ENCODE data around the gene SDHA. TPM values are rescaled to one million over a fixed set of nuclear protein-coding genes. Genes with fewer than 3 reads are reported as not detected.
"Not testable (repeated sequence)": the region's sequence is repeated elsewhere in the genome, so short reads cannot be mapped to it uniquely, and the experiment has no call there.

The SDHA gene
- total RNA-seq, 1 donor from 2014 or later = 106 TPM

DNA sequence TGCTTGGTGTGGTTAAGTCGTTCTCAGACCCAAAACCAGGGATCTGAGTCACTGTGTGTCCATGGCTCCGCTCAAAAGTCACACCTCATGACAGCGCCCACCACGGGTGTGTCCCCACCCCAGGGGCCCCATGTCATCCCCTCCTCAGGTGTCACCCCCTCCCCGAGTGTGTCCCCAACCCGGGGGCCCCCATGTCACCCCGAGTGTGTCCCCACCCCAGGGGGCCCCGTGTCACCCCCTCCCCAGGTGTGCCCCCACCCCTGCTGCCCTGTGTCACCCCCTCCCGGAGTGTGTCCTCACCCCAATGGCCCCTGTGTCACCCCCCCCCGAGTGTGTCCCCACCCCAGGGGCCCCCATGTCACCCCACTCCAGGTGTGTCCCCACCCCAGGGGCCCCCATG, 21.8 kb upstream of the SDHA start:
- DNase-seq (ENCODE audit: extremely low read depth, low read depth, low spot score) = no peak

DNA sequence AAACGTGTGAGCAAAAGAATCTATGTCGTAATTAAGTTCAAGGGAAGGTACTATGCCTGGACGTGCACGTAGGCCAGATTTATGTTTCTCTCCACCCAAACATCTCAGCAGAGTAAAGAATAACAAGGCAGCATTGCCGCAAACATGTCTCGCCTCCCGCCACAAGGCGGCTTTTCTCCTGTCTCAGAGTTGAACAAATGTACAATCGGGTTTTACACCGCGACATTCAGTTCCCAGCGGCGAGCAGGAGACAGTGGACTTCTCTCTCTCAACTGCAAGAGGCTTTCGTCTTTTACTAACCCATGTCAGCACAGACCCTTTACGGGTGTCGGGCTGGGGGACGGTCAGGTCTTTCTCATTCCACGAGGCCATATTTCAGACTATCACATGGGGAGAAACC, 21.1 kb upstream of the SDHA start:
- DNase-seq (ENCODE audit: extremely low read depth, low read depth, low spot score) = not testable (repeated sequence)

DNA sequence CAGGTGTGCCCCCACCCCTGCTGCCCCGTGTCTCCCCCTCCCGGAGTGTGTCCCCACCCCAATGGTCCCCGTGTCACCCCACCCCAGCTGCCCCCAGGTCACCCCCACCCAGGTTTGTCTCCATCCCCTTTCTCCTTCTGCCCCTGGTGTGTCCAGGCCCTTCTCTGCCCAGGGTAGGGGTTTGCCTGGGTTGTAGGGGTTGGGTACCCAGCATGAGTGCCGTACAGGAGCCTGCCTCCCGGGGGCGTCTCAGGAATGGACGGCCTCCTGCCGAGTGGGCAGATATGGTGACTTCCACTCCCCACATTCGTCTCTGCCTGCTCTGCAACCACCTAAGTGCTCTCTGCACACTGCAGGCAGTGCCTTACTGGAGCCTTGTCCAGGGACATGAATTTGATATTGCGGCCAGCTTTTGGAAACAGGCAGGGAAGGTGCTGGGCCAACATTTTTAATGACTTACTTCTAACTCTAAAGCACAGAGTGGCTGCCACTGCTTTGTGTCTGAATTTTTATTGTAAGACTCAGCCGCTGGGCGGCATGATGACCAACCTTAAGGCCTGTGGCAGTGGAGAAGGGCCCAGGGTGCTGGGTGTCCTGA, 20.1 kb upstream of the SDHA start:
- DNase-seq (ENCODE audit: extremely low read depth, low read depth, low spot score) = no peak

DNA sequence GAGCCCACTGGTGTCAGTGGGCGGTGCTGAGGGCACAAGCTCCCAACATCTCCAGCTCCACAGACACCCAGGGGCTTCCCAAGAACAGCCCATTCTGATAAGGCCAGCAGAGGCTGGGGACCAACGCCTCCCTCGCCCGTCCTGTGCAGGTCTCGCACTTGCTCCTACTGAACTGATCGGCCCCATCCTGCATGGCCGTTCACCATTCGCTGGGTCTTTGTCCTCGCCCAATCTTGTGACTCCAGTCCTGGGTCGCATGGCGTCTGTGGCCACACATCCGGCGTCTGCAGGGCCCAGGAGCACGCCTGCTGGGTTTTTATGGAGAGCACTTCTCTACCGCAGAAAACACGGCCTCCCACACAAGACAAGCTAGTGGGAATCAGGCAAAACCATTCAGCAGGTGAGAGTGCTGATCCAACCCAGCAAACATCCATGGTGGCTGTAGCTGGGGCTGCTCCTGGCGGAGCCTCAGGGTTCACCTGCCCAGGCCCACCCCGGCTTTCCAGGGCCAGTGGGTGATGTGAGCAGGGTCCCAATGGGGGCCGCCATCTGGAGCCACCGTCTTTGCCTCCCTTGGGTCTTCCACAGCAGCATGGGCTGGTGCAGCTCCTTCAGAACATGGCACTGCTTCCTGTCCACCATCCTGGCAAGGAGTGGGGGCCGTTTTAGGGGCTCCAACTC, 19.5 kb upstream of the SDHA start:
- no peak for DNase-seq (ENCODE audit: extremely low read depth, low read depth, low spot score)

DNA sequence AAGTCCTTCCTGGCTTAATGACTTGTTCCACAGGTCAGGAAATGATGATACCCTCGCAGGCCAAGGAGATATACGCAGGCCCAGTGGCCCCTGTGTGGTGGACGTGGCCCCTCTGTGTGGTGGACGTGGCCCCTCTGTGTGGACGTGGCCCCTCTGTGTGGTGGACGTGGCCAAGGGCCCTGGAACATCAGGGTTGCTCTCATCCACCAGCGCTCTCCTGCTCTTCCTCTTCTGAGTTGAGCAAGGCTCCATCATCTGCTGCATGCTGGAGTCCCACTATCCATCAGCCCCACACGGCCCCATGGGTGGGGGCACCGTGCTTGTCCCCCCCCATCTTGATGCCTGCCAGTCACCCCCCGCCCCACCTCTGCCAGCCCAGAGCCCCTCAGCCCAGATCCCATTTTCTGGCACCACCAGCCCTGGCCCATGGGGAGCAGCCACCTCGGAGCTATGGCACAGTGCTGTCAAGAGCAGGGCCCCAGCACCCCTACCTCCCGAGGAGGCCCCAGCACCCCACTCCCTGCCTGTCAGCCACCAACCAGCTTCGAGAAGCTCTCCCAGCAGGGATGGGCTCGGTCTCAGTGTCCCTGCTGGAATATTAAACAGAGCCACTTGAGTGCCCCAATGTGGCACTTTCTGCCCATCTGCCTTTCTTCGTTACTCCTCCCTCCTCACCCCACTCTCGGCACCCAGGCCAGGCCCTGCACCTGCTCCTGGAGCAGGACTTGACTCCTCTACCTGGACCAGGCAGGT, 18.7 kb upstream of the SDHA start:
- no peak for DNase-seq (ENCODE audit: extremely low read depth, low read depth, low spot score)

DNA sequence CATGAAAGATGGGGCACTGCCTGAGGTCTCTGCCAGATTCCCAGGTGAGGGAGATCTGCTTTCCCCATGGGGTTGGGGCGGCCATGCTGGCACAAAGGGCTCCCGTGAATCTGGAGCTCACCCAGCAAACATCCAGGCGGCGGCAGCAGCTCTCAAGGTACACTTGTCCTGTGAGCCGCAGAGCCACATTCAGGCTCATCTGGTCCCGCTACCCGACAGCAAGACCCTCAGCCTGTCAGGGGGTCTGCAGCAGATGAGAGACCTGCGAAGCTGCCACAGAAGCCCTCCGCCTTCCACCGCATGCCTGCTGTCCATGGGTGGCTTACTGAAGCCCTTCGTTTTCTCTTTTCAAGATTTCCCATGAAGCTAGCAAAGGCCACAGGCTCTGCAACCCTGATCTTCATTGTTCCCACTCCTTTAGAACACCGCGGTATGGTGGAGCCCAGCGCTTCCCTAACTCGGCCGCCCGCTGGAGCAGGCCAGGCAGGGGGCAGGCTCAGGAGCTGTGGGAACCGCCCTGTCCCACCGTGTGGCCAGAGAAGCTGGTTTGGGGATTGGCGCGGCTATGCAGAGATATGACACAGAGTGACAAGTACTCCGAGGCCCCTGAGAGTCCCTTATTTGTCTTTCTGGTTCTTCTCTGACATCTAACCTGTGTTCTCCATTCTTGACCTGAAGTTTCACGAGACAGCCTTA, 18.0 kb upstream of the SDHA start:
- DNase-seq (ENCODE audit: extremely low read depth, low read depth, low spot score) = no peak

DNA sequence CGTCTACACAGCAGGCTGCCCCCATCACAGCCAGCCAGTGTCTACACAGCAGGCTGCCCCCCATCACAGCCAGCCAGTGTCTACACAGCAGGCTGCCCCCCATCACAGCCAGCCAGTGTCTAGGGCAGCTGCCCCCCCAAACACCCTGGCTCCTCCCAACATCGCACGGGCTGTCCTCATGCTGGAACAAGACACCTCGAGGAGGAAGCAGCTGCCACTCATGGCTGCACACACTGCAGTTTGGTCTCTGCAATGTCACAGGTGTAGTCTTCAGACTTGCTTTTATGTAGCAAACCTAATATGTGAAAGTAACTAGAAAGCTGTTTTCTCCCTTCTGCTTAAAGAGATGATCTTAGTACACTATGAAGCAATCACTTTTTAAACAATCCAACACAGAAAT, 17.1 kb upstream of the SDHA start:
- no peak for DNase-seq (ENCODE audit: extremely low read depth, low read depth, low spot score)

DNA sequence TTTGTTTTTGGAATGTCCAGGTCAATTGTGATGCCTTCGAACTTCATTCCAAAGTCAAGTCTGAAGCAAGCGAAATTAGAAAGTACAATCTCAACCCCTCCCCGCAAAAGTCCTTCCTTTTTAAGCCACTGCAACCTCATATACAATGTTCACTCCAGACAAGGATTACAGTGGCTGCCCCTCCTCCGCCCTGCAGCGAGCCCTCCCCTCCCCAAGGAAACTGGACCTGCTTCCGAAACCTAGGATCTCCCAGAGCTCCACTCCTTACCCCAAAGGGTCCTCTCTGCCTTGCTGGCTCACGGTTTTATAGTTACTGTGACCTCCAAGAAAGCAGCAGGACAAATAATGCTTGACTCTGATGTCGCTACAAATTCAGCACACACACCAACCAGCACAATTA, 16.4 kb upstream of the SDHA start:
- no peak for DNase-seq (ENCODE audit: extremely low read depth, low read depth, low spot score)

DNA sequence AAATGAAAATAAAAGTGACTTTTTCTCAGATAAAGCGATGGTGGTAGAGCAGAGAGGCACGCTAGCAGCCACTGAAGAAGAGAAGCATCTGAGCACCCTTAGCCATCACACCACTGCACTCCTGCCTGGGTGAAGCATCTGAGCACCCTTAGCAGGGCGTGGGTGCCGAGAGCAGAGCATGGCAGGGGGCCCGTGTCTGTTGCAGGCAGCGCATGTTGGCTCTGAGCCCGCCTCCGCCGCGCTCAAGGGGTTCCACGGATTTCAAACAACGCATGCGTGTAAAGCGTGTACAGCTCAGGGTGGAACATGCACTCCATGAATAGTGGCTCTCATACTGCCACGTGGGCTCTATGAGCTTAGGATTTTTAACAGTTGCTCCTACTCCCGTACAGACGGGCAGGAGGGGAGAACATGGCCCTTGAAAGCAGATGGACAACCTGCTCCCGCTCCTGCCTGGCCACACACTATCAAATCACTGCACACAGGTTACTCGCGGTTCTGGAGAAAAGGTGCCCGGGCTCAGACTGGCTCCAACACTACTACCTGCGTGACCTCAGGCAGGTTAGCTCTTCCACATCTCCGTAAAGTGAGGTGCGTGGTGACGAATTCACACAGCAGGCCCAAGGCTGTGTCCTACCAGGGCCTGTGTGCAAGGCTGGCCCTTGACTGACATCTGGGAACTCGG, 14.7 kb upstream of the SDHA start:
- no peak for DNase-seq (ENCODE audit: extremely low read depth, low read depth, low spot score)

DNA sequence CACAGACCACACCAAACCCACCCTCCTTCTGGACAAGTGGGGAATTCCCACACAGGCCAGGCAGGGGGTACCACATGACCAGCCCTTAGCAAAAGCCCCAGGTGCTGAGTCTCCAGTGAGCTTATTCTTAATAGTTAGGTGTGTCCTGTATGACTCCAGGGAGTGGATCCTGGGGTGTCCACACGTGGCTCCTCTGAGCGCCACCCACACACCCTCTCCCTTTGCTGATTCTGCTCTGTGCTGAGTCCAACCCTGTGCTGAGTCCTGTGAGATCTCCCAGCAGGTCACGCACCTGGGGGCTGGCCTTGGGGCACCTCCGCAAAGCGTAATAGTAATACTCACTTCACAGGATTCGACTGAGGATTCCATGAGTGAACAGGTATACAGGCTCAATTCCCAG, 14.1 kb upstream of the SDHA start:
- no peak for DNase-seq (ENCODE audit: extremely low read depth, low read depth, low spot score)

DNA sequence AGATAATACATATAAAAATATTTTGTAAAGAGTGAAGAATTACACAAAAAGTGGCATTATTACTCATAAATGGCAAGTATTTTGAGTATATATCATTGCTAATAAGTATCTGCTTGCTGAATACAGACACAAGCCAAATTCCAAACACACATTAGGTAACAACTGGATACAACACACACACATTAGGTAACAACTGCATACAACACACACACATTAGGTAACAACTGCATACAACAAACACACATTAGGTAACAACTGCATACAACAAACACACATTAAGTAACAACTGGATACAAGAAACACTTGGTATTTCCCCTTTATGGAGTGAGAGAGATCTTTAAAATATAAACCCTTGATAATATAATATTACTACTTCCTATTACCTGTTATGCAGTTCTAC, 13.7 kb upstream of the SDHA start:
- DNase-seq (ENCODE audit: extremely low read depth, low read depth, low spot score) = no peak

DNA sequence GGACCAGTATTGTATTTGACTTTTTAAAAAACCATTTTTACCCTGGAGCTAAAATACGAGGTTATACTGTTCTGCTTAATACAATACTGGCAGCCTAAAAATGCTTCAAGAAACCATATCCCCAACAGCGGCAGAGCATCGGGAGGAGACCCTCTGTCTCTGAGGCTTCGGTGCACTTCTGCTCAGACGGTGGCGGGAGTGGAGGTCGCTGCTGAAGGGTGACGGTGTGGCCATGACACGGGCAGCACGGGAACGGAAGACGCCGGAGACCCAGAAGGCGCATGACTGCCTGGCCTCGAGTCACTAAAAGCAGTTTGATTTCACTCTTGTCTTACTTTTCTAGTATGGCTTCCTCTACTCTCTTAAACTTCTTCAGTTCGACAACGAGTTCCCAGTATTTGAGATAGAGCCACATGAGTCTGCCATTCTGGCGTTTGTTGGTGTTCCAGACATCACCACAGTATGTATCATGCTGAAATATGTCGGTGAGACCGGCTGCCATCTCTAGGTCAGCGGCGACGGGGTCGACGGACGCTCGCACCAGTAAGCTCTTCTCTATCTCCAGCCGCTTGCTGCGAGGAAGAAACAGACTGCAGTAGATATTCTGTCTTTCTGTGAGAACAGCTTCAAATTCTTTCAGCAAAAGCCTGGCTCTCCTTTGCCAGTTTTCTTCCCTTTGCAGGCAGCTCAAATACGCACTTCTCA, 13.0 kb upstream of the SDHA start:
- DNase-seq (ENCODE audit: extremely low read depth, low read depth, low spot score) = no peak

DNA sequence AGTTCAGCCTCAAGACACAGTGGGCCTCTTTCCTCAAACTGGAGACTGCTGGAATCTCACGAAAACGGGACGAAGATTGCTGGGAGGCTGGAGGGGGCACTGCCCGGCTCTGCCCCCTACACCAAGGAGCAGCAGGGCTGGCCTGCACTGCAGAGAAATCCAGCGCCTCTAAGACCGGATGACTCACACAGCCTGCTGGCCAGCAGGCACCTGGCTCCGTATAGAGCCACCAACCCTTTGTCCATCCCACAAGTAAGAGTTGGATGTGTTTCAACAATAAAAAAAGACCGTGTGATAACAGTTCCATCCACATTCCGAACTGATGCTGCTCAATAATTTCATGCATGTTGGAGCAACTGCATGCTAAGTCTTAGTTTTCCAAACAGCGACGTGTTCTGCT, 11.7 kb upstream of the SDHA start:
- DNase-seq (ENCODE audit: extremely low read depth, low read depth, low spot score) = no peak

DNA sequence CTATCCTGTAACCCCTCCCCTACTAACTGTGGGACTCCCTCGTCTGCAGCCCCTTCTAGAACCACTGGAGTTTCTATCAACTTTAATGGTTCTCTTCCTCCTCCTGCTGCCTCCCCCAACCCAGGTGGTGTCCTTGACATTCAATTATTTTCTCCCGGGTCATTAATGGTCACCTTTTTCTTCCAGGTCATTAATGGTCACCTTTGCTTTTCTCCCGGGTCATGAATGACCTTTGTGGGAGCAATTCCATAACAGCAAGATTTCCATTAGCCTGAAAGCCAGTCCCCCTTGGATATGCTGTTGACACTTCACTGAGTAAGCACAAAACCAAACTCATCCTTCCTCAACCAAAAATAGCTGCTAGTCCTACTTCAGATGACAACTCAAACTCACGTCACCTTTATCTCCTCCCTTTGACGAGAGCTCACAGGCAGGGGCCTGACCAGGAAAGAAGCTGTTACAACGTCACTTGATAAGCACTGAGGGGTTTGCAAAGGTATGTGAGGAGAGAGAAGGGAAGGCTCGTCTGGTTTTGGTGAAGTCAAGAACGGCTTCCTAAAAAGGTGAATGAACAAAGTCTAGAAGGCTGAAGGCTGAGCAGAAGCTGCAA, 11.1 kb upstream of the SDHA start:
- no peak for DNase-seq (ENCODE audit: extremely low read depth, low read depth, low spot score)

DNA sequence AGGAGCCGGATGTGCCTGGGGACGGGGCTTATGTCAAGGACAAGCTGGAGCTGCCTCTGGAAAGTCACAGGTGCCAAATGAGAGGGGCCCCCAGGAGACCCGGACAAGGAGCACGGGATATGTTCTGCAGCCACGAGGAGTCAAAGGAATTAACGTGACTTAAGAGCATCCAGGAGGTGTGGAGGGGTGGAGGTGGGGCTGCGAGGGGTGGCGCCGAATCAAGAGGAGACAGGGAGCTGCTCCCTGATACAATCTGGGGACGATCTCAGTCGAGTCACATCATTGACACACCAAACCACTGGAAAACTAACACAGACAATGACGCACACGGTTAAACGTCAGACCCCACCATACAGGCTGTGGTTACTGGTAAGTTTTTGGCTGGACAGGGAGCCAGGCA, 10.5 kb upstream of the SDHA start:
- no peak for DNase-seq (ENCODE audit: extremely low read depth, low read depth, low spot score)

DNA sequence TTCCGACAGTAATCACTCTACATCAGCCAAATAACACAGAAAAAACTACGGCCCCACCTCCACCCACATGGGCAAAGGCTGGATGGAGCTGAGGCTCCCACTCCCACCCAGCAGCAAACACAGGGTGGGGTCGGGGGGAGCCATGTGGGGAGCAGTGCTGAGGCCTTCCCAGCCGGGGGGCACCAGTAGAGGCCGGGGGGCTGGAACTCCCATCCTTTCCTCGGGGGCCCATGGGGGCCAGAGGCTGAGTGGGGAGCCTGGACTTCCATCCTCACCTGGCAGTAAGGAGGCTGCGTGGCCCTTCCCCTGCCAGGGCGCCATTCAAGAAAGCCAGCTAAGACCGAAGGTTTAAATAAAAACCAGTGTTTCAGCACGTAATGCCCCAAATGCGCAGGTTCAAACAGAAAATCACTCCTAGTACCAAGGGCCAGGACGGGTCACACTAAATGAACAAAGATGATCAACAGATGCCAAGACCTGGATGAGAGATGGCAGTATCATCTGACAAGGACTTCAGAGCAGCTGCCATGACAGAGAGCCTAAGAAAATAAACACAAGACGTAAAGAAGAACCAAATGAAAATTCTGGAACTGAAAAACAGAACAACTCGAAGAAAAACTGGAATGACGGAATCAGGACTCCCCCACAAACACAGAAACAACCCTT, 9.5 kb upstream of the SDHA start:
- no peak for DNase-seq (ENCODE audit: extremely low read depth, low read depth, low spot score)

DNA sequence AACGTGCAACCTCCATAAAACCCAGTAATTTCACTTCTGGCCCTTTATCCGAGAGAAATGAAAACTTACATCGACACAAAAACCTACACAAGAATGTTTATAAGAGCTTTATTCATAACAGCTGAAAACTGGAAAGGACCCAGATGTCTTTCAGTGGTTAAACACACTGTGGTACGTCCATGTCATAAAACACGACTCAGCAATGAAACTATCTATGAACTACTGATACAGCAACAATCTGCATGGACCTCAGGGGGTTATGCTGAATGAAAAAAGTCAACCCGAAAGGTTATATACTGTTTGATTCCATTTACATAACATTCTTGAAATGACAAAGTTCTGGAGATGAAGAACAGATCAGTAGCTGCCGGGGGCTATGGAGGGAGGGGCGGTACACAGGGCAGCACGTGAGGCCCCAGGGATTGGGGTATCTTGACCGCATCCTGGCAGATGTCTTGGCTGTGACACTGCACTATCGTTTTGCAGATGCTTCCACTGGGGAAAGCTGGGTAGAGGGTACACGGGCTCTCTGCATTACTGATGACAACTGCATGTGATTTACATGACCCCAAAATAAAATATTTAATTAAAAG, 4.2 kb upstream of the SDHA start:
- no peak for DNase-seq (ENCODE audit: extremely low read depth, low read depth, low spot score)

DNA sequence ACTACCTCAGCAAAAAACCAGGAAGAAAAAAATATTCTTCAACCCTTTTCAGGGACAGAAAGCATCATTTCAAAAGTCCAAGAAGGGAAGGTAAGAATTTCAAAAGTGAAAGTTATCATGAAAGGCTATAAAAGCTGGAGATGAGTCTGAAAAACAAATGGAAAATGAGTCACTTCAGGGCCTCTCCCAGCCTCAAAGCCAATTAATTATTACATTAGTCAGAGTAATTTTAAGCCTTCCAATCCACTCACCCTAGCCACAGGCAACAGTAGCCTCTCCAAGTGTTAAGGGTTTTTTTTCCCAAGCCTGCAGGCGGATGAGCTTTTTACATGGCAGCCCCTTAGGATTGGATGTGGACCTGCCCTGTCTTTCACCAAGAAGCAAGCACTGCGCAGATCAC, 2.9 kb upstream of the SDHA start:
- DNase-seq (ENCODE audit: extremely low read depth, low read depth, low spot score) = not testable (repeated sequence)

DNA sequence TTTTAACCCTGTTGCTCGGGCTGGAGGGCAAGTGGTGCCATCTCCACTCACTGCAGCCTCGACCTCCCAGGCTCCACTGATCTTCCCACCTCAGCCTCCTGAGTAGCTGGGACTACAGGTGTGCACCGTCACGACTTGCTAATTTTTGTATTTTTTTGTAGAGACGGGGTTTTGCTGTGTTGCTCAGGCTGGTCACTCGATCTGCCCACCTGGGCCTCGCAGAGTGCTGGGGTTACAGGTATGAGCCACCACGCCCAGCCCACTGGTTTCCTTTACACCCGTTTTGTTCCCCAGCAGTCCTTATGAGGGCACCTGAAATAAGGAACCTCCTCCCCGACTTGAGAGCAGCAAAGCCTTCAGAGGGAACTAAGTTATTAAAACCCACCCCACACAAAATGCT, 2.0 kb upstream of the SDHA start:
- not testable (repeated sequence) for DNase-seq (ENCODE audit: extremely low read depth, low read depth, low spot score)
